Glomerular visceral epithelial cell (primary cell): ENCODE measurements around the gene CLSTN2.

ENCODE experiments used
- DNase-seq: peaks from one replicate; pipeline ENCODE4 v3.0.0-alpha.2; 2016; ENCODE audit errors: extremely low spot score

The CLSTN2 gene

GRCh38 chr3:140093742-140094141 is 158.8 kb downstream of the CLSTN2 start:
- peak; percentile 82 for DNase-seq

- no peak for DNase-seq
Observed at GRCh38 chr3:140094487-140094886, 159.5 kb downstream of the CLSTN2 start.

DNA sequence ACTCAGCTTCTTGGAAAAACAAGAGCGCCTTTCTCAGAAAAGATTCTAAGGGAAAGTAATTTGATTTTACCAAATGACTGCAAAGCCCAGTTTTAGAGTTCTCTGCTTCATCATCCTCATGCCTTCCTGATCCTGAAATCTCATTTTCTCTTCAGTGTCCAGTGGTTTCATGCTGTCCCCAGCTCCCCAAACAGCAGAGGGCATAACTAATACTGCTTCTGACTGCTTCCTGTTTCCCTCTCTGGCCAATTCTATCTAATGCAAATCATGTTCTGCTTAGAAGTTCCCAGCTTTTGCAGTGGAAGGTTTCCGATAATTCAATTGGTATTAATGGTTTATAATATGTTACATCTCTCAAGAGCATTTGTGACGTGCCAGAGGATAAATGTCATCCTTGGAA is 161.1 kb downstream of the CLSTN2 start:
- no peak for DNase-seq

DNA sequence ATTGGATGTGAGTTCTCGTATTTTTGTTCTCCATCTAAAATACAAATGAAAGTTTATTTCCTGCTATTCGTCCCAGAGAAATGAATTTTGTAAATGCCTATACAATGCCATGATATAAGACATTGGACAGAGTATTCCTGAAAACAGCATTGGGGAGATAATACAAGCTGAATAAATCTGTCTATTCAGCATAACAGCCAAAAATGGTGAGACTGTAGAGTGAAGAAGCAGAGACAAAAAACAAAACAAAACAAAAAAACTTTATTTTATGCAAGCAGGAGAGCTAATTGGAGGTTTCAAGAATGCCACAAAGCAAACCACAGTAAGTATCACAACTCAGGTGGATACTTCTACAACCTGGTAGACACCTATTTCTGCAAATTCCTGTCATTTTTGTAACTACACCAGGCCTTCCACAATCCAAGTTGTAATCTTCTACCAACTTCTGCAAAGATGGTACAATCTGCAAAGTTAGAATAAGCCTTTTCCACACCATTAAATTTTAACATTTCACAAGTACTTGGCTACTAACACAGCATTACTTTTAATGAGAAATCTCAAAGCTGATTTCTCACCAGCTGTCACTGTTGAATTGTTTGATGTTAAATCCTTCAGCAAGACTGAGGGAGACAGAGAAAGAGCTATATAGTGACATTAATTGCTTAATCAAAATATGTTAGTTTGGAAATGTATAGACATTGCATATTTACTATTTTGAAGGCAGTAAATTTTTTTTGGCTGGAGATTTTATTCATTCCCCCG is 163.1 kb downstream of the CLSTN2 start:
- no peak for DNase-seq

DNA sequence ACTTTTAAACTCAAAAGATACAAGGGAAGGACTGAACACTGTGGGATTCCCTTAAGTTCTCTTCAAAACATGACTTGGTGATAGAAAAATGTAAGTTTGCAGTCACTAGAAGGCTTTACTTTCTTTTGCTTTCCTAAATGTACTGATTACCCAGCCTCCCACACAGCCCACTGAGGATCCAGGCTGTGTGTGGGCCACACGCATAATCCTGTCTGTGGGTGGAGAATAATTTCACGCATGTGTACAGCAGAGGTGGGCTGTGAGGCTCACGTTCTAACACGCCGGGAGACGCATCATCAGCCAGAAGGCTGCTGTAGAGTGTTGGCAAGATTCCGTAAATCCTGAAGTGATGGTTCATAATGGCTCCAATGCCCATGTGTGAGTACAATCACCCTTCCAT is 165.5 kb downstream of the CLSTN2 start:
- DNase-seq, result no peak

DNA sequence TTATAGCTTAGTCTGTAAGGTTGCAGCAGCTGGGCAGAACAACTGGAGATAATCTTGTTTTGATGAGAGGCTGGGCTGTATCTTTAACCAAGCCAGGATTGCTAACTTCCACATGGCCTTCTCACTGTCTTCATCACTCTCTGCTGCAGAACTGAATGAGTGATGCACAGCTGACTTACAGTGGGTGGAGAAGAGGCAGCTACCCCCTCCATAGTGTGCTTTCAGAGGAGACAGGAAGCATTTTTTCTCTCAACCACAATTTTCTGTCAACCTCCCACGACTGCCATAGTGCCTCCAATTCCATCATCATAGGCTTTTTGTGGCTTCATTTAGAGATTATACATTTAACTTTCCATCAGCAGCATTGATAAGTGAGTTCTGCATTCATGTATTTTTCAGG is 168.2 kb downstream of the CLSTN2 start:
- DNase-seq, result no peak

DNA sequence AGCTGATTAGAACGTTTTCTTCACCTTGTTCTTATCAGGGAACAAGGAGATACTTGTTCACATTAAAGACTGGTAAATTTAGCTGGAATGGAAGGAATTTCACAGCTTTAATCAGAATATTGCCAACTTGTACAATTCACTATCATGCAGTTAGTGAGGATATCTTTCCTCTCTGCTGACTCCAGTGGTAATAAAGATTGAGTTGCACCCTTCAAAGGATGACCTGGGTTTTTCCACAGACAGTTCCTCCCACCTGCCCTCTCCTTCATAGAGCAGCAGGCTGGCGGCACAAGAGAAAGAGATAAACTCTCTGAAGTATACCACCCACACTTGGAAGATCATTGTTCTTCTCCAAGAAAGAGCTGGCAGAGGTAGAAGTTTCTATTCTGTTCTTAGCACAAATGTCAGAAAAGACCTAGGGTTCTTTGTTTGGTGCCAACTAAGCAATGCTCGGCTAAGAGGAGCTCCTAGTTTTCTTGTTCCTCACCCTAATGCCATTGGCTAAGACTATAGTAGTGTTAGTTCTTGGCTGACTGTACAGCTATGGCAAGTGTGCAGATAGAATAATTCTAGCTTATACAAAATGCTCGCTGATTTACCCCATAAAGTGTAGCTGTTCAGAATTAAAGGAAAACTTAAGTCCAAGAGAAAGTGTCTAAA is 169.1 kb downstream of the CLSTN2 start:
- no peak for DNase-seq

GRCh38 chr3:140113996-140114788 is 179.2 kb downstream of the CLSTN2 start:
- no peak for DNase-seq

DNA sequence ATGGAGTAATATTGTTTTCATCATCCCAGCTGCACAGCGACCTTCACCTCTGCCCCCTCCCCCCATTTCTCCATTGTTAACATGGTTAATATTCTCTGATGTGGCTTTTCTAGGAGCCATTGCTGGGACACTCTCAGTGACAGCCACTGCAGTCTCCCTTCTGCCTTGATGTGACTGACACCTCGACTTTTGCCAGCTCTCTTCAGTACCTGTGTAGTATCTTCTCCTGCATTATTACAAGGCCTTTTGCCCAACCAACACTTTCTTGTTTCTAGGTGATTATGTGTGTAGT is 179.8 kb downstream of the CLSTN2 start:
- DNase-seq, result no peak

- DNase-seq, result peak; percentile 21
Observed at GRCh38 chr3:140117096-140117526, 182.1 kb downstream of the CLSTN2 start.

DNA sequence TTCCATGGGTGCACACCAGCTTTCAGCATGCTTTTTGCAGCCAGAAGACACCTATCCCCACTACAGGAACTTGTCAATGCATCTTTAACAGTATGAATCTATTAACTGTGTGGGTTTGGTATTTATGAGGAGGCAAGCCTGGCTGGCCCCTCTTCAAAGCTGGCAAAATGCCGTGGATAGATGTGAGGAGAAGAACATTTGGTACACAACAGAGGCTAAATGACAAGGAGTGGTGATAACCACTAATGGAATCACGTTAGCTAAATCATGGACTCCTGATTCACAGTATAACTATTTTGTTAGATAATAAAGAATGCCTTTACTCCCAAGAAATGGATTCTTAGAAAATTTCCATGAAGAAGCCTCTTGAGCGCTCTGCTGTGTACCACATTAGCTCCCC is 187.2 kb downstream of the CLSTN2 start:
- DNase-seq, result no peak

DNA sequence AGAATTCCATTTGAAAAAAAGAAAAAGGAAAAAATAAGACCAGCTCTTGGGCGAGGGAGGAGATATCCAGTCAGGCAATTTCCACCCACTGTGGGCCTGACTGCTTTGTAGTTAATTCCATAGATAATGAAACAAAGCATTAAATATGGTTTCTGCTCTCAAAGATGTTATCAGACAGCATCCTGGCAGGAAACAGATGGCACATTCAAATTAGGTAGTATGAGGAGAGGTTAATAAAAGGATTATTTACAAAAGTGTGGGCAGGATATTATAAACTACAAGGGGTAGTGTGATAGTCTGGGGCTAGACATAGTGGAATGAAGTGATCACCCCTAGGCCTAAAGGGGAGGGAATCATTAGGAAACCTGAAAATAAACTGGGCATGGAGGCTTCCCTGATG is 193.2 kb downstream of the CLSTN2 start:
- DNase-seq, result no peak

- peak; percentile 13 for DNase-seq
Observed at GRCh38 chr3:140128631-140129030, 193.6 kb downstream of the CLSTN2 start.

DNA sequence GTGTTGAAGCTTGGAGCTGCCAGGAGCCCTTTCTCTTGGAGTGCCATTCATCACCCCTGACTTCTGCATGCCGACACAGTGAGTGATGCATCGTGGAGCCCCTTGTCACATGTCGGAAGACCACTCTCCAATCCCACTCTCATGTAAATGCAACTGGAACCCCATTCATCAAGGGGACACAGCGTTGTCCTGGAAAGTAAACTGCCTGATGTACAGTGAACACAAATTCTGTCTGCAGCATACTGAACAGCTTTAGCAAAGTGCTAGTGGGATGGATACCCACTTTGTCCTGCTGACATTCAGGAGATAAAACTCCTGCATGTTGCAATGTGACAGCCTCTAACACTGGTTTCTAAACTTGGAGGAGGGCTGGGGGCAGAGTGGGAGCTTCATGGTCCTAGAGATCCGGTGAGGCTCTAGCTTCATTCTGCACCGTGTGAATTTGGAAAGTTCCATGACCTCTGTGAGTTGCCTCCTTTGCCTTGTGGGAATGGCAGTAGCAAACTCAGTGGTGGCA is 194.8 kb downstream of the CLSTN2 start:
- DNase-seq, result no peak

DNA sequence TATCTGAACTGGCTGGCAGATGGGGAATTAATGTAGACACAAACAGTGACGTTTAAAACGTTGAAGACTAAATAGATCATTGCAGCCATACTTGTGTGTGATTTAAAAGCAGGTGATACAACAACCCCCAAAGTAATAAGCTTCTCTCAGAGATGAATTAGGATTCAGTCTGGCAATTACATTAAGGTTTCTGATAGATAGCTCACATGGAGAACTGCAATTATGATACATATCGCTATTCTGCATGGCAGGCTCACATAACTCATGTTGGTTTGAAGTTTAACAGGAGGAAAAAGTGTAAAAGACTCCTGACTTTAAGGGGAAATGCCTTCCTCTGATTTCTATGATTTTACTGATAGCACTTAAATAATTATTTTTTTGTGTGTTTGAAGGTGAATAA is 196.9 kb downstream of the CLSTN2 start:
- no peak for DNase-seq

GRCh38 chr3:140134231-140134965 is 199.4 kb downstream of the CLSTN2 start:
- DNase-seq, result no peak

- DNase-seq, result no peak
Observed at GRCh38 chr3:140135461-140135860, 200.5 kb downstream of the CLSTN2 start.

DNA sequence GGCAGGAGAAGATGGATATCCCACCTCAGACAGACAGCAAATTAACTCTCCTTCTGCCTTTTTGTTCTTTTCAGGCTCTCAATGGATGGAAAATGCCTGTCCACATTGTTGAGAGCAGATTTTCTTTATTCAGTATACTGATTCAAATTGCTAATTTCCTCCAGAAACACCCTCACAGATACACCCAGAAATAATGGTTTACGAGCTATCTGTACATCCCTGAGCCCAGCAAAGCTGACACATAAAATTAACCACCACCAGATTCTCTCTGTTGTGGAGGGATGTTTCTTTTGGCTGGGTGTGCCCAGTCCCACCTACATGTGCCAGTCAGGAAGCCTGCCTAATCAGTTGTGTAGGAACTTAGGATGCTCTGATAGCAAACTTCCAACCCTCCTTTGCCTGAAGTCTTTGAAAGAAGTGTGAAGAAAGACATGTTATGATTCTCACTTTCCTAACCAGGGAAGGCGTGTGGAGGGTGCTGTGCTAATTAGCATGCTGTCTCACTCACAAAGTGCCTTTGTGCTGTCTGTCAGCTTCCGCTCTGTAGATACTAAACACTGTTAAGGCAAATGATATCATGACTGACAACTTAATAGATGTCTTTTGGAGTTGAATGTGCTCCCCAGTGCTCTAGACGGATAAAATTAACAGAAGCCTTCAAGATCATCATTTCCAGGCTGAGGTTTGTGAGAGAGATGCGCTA is 208.5 kb downstream of the CLSTN2 start:
- DNase-seq, result no peak

GRCh38 chr3:140145528-140145927 is 210.5 kb downstream of the CLSTN2 start:
- no peak for DNase-seq

DNA sequence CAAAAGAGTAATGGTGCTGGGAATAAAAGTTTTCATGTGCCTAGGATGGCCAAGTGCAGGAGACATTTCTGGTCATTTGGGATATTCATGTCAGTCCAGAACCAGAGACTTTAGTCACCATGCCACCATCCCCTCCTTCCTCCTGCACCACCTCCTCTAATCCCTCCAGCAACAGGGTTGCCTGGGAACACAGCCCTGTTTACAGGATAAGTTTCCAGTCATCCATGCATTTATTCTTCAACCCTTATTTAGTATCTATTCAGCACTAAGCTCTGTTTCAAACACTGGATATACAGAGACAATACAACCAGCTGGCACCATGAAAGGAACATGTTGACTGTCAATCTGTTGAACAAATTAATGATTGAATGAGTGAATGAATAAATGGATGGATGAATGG is 211.7 kb downstream of the CLSTN2 start:
- no peak for DNase-seq

DNA sequence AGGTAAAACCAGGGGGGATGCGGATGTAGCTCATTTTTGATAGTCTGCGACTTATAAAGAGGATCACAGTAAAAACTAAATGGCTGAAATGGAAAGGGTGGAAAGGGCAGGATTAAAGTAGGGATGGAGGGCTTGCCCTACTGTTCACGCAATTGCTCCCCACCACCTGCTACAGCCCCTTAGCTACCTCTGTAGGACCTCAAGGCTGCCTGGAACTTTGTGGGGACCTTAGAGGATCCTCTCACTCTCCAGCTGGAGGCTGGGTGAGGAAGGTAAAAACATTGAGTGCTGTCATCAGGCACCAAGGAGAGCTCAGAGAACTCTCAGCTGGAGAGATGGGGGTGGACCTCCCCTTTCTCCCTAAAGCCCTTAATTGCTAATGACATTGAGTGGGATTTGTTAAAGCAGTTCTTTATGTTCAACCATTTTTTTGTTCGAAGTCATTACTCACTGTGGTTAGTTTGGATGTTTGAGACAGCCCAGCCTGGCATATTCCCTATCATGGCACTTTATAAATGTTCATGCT is 213.0 kb downstream of the CLSTN2 start:
- no peak for DNase-seq
